HG03108 (cell line): ENCODE data around the gene F8A2.
"Not testable (repeated sequence)": the region's sequence is repeated elsewhere in the genome, so short reads cannot be mapped to it uniquely, and the experiment has no call there.

Source experiments
- ATAC-seq: cut with Tn5 transposase; IDR thresholded peaks from one replicate; pipeline ENCODE4 v1.9.1; 2021; ENCODE audit warnings: moderate library complexity; ENCODE audit not compliant: unreplicated experiment

Gene F8A2

DNA sequence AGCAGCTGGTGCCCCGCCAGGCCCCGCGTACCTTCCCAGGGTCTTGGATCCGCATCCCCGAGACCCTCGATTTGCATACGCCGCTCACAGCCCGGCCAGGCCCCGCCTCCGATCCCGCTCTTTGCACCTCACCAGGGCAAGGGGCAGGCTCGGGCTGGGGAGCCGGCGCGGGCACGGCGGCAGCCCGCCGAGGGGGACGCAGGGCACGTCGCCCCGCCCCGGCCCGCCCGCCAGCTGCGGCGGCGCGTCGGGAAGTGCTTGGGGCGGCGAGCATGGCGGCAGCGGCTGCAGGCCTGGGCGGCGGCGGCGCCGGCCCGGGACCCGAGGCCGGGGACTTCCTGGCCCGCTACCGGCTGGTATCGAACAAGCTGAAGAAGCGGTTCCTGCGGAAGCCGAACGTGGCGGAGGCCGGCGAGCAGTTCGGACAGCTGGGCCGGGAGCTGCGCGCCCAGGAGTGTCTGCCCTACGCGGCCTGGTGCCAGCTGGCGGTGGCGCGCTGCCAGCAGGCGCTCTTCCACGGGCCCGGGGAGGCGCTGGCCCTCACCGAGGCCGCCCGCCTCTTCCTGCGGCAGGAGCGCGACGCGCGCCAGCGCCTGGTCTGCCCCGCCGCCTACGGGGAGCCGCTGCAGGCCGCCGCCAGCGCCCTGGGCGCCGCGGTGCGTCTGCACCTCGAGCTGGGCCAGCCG is at the start of gene F8A2:
Gene F8A2 (plus strand): TSS at position 253 of the 686 bp plus-strand sequence. CDS start 20 bp downstream, at position 273.
- peak; percentile 77 for ATAC-seq

DNA sequence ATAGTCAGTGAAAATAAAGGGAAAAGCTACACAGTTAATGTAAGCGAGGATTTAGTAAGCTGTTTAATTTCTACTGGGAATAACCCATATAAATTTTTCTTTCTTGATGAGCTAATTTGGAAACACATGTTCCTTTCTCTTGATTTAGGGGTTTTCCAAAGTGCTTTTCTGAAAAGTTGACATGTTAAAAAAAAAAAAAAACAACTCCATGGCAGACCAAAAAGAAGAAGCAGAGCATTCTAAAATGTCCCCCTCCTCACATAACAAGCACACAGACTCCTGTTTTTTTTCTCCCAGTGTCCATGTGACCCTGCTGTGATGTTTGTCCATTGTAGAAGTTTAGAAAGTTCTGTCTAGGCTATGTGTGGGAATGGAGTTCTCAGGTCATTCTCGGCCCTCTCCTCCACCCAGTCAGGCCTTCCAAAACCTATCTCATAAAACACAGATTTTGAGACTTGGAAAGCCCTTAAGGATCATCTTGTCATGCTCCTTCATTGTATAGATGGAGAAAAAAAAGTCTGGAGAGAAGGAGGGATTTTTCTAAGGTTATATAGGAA is 48.3 kb upstream of the F8A2 start:
- no peak for ATAC-seq

GRCh38 chrX:155334486-155335336 is 47.2 kb upstream of the F8A2 start, which contains the start of gene CLIC2:
Gene CLIC2, minus strand, starts transcription at chrX:155334614. Its CDS starts 187 bp downstream, at chrX:155334427.
- no peak for ATAC-seq

DNA sequence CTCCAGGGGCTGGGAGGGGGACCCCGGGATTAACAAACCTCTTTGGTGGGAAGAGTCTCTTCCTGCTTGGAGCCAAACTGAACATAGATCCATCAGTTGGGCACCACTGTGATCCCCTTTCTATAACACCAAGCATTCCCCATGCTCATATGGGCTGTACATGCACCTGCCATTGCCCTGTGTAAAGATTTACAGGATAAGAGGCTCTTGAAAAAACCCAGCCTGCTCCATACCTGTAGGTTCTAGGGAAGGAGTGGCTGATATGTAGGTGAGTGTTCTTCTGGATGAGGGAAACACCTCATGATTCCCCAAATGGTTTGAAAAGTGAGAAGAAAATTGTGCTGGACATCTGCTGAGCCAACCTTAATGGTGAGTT is 46.6 kb upstream of the F8A2 start:
- not testable (repeated sequence) for ATAC-seq

DNA sequence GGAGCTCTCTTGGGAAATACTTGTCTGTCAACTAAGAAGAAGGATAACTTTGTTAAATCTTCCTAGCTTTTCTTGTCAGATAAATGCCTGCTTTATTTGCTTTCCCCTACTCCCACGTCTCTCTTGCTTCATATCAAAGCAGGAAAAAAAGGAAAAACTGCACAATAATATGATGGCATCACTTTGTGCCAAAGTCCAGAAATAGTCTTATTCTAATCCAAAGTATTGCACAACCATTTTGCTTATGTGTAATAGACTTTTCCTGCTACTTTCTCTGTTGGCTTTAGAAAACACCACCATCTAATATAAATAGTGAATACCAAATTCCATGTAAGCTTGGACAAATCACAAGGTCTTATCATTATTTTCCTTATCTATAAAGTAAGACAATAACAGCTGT is 36.2 kb upstream of the F8A2 start:
- not testable (repeated sequence) for ATAC-seq

GRCh38 chrX:155349448-155349847 is 32.4 kb upstream of the F8A2 start:
- not testable (repeated sequence) for ATAC-seq

DNA sequence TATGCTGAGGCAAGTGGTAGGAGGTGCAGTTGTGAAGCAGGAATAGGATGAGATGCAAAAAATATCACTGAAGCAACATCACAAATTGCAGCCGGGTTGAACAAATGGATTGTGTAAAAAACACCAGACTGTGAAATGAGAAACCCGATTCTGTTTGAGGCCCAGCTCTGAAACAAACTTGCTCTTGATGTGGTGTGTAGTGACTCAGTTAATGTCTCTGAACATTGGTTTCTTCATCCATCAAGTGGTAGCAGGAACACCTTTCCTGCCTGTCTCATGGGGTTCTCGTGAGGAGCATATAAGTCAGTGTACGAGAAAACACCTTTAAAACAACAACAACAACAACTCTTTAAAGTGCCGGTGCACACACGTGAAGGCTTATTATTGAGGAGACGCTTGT is 18.2 kb upstream of the F8A2 start:
- not testable (repeated sequence) for ATAC-seq

- peak; percentile 65 for ATAC-seq
These were observed 8.0 kb upstream of the F8A2 start for GRCh38 chrX:155373777-155374458.

- not testable (repeated sequence) for ATAC-seq
These were observed 2.1 kb upstream of the F8A2 start for GRCh38 chrX:155379802-155380201.

DNA sequence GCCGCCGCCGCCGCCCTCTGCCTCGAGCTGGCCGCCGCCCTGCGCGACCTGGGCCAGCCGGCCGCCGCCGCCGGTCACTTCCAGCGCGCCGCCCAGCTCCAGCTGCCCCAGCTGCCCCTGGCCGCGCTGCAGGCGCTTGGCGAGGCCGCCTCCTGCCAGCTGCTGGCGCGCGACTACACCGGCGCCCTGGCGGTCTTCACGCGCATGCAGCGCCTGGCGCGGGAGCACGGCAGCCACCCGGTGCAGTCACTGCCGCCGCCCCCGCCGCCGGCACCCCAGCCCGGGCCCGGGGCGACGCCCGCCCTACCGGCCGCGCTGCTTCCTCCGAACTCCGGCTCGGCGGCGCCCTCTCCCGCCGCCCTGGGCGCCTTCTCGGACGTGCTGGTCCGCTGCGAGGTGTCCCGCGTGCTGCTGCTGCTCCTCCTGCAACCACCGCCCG is 653 bp downstream of the F8A2 start:
- ATAC-seq = peak; percentile 44

DNA sequence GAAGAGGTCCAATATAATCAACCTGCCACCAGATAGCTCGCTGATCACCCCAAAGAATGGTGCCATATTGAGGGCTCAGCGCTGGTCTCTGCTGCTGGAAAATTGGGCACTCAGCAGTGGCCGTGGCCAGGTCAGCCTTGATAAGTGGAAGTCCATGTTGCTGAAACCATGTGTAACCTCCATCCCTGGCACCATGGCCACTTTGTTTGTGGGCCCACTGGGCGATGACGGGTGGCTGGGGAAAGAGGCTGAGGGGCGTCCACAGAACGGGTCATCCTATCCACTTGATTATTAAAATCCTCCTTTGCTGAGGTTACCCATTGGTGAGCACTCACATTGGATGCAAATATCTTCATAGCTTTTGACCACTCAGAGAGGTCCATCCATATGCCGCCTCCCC is 7.7 kb downstream of the F8A2 start:
- no peak for ATAC-seq

DNA sequence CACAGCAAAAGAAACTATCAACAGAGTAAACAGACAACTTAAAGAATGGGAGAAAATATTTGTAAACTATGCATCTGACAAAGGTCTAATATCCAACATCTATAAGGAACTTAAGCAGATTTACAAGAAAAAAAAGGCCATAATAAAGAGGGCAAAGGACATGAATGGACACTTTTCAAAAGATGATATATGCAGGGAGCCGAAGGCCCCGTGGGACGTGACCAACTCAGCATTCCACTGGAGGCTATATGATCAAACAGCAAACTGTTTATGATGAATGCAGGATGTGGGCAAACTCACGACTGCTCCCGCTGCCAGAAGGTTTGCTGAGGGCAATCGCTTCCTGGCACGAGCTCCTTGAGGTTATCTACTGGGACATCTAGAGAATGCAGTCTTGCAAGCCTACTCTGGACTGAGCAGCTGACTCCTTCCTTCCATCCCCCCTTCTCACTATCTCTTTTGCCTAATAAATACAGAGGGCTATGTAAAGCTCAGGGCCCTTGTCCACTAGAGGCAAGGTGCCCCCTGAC is 12.9 kb downstream of the F8A2 start:
- ATAC-seq = not testable (repeated sequence)

GRCh38 chrX:155406429-155406828 is 24.5 kb downstream of the F8A2 start:
- ATAC-seq = no peak

DNA sequence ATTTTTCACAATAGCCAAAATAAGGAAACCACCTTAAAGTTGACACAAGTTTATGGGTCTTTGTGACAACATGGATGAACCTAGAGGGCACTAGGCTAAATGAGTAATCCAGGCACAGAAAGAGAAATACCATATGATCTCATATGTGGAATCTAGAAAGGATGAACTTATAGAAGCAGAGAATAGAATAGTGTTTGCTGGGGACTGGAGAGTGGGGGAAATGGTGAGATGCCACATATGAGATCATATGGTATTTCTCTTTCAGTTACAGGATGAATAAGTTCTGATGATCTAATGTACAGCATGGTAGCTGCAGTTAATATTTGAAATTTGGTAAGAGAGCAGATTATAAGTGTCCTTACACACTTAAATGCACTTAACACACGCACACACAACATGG is 35.9 kb downstream of the F8A2 start:
- no peak for ATAC-seq
